ENCODE results near the gene RPAP3.

DNA sequence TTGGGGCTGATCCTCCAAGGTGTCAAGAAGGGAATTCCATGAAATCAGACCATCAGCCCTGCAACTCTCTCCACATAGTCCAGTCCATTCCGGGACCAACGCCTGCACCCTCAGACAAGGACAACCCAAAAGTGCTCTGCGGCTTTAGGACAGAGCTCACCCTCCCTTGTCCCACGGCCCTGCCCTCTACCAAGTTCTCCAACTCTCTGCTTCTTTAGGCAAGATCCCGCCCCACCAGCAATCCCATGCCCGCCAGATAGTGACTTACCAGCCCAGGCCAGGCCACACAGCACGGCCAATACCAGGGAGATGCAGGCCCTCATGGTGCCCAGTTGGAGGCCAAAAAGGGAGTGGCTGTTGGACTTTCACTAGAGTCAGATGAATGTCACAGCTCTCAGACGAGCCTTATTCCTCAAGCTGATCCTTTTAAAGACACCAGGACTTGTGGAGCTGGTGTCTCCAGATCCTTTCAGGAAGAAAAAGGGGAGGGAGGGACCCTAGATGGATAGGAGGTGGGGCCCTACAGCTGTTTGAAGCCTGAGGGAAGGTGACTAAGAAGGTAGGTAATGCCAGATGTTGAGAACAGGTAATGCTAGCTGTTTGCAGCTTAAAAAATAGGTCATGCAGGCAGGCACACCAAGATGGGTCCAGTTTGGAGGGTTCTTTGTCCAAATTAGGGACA, 19.4 kb upstream of the RPAP3 start, which contains the start of gene ENDOU:
- TF ChIP-seq POLR2A (IDR thresholded peaks at IDR 0.05; ENCODE audit: low read length) (no peak), GATA1 (IDR thresholded peaks at IDR 0.05; ENCODE audit: low read depth, low read length) (no peak)

Measured in erythroblast (primary cell).